K562 (cell line): ENCODE data around the gene SRRT. TPM values are rescaled to one million over a fixed set of nuclear protein-coding genes. Genes with fewer than 3 reads are reported as not detected.

ENCODE experiments used
- CREM ChIP-seq: IDR thresholded peaks from 2 replicates; pipeline ENCODE4 v1.6.1; 2014; ENCODE audit warnings: antibody characterized with exemption, low read depth
- PML ChIP-seq: IDR thresholded peaks from 2 replicates; pipeline ENCODE4 v1.6.1; 2012; ENCODE audit warnings: low read length, inconsistent platforms
- RBFOX2 ChIP-seq: fragments of 200-400 bp; formaldehyde crosslinking; IDR thresholded peaks from 2 replicates; pipeline ENCODE4 v1.6.1; 2017; ENCODE audit warnings: low read depth, mild to moderate bottlenecking, low read length, moderate library complexity
- RFX7 ChIP-seq: fragments of 250-450 bp; sonication (Bioruptor Pico); IDR thresholded peaks from 2 replicates; pipeline ENCODE4 v1.5.1; 2021; ENCODE audit warnings: mild to moderate bottlenecking
- TEAD1 ChIP-seq, 2 experiments: fragments of 450-650 bp in 1 of 2; sonication (generic) in 1 of 2; formaldehyde crosslinking; IDR thresholded peaks; 2 replicates each; pipeline versions ENCODE4 v1.4.0 to v1.8.0; 2020 to 2022; ENCODE audit warnings: mild to moderate bottlenecking in 2 of 2, missing genetic modification reagents in 1 of 2
- ZNF311 ChIP-seq: fragments of 250-450 bp; sonication (Bioruptor Pico); IDR thresholded peaks from 2 replicates; pipeline ENCODE4 v1.4.0; 2020; ENCODE audit warnings: mild to moderate bottlenecking, moderate library complexity
- ZNF507 ChIP-seq: conservative IDR thresholded peaks from 2 replicates; pipeline ENCODE4 v1.6.1; 2017; ENCODE audit warnings: missing genetic modification characterization, missing compliant biosample characterization
- ZNF76 ChIP-seq: fragments of 250-450 bp; sonication (Bioruptor Pico); IDR thresholded peaks from 2 replicates; pipeline ENCODE4 v1.4.0; 2020; ENCODE audit warnings: mild to moderate bottlenecking, moderate library complexity, borderline replicate concordance
- polyA plus RNA-seq, 8 experiments: library from polyadenylated mRNA; depleted of rRNA in 4 of 8; stranded (reverse) in 5 of 8; unstranded in 3 of 8; fragments of >200 nt; fragmentation: Nextera tagmentation in 2 of 8; fragmentation: Illumina TruSeq in 1 of 8; extraction: Ambion mirVana in 2 of 8; extraction: Trizol in 1 of 8; gene quantifications; 2 replicates each; pipeline versions ENCODE4 v1.2.1 to v1.2.3, GENCODE V29; 2011 to 2014; ENCODE audit warnings: inconsistent platforms in 1 of 8, missing spikeins in 1 of 8
- total RNA-seq, 7 experiments: library from RNA; depleted of rRNA in 6 of 7; stranded (reverse); fragments of >200 nt in 6 of 7; fragmentation: Illumina TruSeq in 2 of 7; extraction: Trizol in 2 of 7; gene quantifications; 2 replicates each; pipeline versions ENCODE4 v1.2.1 to v1.2.3, GENCODE V29; 2011 to 2021; ENCODE audit warnings: low replicate concordance in 1 of 7
- TF ChIP-seq, protein P1 (sequence below): fragments of 450-650 bp; IDR thresholded peaks from 2 replicates; pipeline ENCODE4 v1.6.1; 2016; ENCODE audit warnings: mild to moderate bottlenecking, moderate library complexity
- TF ChIP-seq, protein P2 (sequence below): sonication (generic); formaldehyde crosslinking; IDR thresholded peaks from 2 replicates; pipeline ENCODE4 v1.8.1; 2023; ENCODE audit warnings: mild to moderate bottlenecking, missing genetic modification reagents
- TF ChIP-seq, protein P3 (sequence below), 2 experiments: fragments of 250-450 bp in 1 of 2; fragments of 450-650 bp in 1 of 2; sonication (Bioruptor Pico) in 1 of 2; IDR thresholded peaks; 2 replicates each; pipeline versions ENCODE4 v1.6.1 to v1.8.0; 2016 to 2021; ENCODE audit warnings: mild to moderate bottlenecking in 2 of 2, moderate library complexity in 2 of 2, missing compliant biosample characterization in 1 of 2, missing genetic modification characterization in 1 of 2
- TF ChIP-seq, protein P4 (sequence below): fragments of 250-450 bp; sonication (Bioruptor Pico); IDR thresholded peaks from 2 replicates; pipeline ENCODE4 v1.6.1; 2021; ENCODE audit warnings: mild to moderate bottlenecking

SRRT gene
- total and polyA plus RNA-seq, 9 of the 15 experiments (the other 6 are each of a cell fraction or from before 2014, with no cell fraction given), result 10.3 to 263 (median 84.4) TPM

DNA sequence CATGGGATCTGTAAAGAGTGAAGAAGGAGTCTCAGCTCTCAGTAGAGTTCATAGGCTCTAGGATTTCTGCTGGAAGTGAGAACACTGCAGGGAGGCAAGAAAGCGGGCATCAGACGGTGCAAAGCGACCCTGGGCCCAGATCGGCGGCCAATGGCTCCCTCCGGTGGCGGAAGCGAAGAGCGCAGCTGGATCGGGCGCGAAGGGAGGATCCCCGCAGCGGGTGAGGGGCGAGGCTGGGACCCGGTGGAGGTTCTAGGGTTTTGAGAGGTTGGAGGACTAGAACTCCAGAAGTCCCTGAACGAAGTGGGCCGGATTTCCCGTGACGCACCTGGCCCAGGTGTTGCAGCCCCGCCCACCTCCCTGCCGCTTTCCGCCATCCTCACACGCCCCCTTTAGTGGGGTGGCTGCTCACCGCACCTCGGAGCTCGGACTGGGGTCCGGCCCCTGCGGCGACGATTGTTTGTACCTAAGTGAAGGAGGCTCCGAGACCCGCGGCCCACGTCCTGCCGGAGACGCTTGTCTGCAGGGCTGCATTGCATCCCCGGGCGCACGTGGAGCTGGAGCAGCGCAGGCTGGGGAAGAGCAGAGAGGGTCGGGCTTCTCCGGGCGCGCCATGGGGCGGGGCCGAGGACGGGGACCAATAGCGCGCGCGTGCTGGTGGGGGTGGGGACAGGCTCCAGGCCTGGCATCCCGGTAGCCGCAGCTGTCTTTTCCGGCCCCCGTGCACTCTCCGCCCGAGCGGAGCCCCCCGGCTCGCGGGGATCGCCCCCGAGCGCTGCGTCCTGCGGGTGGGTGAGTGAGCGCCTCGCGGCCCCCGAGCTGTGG is 22.6 kb upstream of the SRRT start, which contains the start of gene SLC12A9 (continued):
- TF ChIP-seq, protein P1, sequence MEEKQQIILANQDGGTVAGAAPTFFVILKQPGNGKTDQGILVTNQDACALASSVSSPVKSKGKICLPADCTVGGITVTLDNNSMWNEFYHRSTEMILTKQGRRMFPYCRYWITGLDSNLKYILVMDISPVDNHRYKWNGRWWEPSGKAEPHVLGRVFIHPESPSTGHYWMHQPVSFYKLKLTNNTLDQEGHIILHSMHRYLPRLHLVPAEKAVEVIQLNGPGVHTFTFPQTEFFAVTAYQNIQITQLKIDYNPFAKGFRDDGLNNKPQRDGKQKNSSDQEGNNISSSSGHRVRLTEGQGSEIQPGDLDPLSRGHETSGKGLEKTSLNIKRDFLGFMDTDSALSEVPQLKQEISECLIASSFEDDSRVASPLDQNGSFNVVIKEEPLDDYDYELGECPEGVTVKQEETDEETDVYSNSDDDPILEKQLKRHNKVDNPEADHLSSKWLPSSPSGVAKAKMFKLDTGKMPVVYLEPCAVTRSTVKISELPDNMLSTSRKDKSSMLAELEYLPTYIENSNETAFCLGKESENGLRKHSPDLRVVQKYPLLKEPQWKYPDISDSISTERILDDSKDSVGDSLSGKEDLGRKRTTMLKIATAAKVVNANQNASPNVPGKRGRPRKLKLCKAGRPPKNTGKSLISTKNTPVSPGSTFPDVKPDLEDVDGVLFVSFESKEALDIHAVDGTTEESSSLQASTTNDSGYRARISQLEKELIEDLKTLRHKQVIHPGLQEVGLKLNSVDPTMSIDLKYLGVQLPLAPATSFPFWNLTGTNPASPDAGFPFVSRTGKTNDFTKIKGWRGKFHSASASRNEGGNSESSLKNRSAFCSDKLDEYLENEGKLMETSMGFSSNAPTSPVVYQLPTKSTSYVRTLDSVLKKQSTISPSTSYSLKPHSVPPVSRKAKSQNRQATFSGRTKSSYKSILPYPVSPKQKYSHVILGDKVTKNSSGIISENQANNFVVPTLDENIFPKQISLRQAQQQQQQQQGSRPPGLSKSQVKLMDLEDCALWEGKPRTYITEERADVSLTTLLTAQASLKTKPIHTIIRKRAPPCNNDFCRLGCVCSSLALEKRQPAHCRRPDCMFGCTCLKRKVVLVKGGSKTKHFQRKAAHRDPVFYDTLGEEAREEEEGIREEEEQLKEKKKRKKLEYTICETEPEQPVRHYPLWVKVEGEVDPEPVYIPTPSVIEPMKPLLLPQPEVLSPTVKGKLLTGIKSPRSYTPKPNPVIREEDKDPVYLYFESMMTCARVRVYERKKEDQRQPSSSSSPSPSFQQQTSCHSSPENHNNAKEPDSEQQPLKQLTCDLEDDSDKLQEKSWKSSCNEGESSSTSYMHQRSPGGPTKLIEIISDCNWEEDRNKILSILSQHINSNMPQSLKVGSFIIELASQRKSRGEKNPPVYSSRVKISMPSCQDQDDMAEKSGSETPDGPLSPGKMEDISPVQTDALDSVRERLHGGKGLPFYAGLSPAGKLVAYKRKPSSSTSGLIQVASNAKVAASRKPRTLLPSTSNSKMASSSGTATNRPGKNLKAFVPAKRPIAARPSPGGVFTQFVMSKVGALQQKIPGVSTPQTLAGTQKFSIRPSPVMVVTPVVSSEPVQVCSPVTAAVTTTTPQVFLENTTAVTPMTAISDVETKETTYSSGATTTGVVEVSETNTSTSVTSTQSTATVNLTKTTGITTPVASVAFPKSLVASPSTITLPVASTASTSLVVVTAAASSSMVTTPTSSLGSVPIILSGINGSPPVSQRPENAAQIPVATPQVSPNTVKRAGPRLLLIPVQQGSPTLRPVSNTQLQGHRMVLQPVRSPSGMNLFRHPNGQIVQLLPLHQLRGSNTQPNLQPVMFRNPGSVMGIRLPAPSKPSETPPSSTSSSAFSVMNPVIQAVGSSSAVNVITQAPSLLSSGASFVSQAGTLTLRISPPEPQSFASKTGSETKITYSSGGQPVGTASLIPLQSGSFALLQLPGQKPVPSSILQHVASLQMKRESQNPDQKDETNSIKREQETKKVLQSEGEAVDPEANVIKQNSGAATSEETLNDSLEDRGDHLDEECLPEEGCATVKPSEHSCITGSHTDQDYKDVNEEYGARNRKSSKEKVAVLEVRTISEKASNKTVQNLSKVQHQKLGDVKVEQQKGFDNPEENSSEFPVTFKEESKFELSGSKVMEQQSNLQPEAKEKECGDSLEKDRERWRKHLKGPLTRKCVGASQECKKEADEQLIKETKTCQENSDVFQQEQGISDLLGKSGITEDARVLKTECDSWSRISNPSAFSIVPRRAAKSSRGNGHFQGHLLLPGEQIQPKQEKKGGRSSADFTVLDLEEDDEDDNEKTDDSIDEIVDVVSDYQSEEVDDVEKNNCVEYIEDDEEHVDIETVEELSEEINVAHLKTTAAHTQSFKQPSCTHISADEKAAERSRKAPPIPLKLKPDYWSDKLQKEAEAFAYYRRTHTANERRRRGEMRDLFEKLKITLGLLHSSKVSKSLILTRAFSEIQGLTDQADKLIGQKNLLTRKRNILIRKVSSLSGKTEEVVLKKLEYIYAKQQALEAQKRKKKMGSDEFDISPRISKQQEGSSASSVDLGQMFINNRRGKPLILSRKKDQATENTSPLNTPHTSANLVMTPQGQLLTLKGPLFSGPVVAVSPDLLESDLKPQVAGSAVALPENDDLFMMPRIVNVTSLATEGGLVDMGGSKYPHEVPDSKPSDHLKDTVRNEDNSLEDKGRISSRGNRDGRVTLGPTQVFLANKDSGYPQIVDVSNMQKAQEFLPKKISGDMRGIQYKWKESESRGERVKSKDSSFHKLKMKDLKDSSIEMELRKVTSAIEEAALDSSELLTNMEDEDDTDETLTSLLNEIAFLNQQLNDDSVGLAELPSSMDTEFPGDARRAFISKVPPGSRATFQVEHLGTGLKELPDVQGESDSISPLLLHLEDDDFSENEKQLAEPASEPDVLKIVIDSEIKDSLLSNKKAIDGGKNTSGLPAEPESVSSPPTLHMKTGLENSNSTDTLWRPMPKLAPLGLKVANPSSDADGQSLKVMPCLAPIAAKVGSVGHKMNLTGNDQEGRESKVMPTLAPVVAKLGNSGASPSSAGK, result peak; percentile 93
- TF ChIP-seq, protein P2, sequence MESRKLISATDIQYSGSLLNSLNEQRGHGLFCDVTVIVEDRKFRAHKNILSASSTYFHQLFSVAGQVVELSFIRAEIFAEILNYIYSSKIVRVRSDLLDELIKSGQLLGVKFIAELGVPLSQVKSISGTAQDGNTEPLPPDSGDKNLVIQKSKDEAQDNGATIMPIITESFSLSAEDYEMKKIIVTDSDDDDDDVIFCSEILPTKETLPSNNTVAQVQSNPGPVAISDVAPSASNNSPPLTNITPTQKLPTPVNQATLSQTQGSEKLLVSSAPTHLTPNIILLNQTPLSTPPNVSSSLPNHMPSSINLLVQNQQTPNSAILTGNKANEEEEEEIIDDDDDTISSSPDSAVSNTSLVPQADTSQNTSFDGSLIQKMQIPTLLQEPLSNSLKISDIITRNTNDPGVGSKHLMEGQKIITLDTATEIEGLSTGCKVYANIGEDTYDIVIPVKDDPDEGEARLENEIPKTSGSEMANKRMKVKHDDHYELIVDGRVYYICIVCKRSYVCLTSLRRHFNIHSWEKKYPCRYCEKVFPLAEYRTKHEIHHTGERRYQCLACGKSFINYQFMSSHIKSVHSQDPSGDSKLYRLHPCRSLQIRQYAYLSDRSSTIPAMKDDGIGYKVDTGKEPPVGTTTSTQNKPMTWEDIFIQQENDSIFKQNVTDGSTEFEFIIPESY (CRISPR knock-in tag), result peak; percentile 70
- TF ChIP-seq, protein P3, sequence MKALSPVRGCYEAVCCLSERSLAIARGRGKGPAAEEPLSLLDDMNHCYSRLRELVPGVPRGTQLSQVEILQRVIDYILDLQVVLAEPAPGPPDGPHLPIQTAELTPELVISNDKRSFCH (CRISPR knock-in tag; IDR thresholded peaks at IDR 0.05), result no peak
- TF ChIP-seq, protein P3 (tag; IDR thresholded peaks at IDR 0.05), result no peak
- TF ChIP-seq ZNF507 (tag) (no peak), ZNF76 (peak; percentile 82), PML (no peak), CREM (peak; percentile 30; the same call in 1 of the 2 replicates), RFX7 (no peak), ZNF311 (CRISPR knock-in tag) (no peak), TEAD1 (CRISPR knock-in tag; IDR thresholded peaks at IDR 0.05) (peak in 1 of 2 experiments; percentile 56; a peak in 1 of 4 replicates), RBFOX2 (peak; percentile 82)
- TF ChIP-seq, protein P4, sequence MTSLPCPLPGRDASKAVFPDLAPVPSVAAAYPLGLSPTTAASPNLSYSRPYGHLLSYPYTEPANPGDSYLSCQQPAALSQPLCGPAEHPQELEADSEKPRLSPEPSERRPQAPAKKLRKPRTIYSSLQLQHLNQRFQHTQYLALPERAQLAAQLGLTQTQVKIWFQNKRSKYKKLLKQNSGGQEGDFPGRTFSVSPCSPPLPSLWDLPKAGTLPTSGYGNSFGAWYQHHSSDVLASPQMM (CRISPR knock-in tag), result no peak
